Measurements from ENCODE around the gene SLC2A6.

The SLC2A6 gene

GRCh38 chr9:133515615-133516255 is 36.8 kb upstream of the SLC2A6 start:
- in situ Hi-C loops (cut with HindIII; ENCODE audit: low sequenced_read_pairs), result no loop called here

GRCh38 chr9:133515240-133515610 is 36.3 kb upstream of the SLC2A6 start:
- in situ Hi-C loops (cut with HindIII; ENCODE audit: low sequenced_read_pairs), result no loop called here

GRCh38 chr9:133514460-133515239 is 35.8 kb upstream of the SLC2A6 start:
- in situ Hi-C loops (cut with HindIII; ENCODE audit: low sequenced_read_pairs), result no loop called here

DNA sequence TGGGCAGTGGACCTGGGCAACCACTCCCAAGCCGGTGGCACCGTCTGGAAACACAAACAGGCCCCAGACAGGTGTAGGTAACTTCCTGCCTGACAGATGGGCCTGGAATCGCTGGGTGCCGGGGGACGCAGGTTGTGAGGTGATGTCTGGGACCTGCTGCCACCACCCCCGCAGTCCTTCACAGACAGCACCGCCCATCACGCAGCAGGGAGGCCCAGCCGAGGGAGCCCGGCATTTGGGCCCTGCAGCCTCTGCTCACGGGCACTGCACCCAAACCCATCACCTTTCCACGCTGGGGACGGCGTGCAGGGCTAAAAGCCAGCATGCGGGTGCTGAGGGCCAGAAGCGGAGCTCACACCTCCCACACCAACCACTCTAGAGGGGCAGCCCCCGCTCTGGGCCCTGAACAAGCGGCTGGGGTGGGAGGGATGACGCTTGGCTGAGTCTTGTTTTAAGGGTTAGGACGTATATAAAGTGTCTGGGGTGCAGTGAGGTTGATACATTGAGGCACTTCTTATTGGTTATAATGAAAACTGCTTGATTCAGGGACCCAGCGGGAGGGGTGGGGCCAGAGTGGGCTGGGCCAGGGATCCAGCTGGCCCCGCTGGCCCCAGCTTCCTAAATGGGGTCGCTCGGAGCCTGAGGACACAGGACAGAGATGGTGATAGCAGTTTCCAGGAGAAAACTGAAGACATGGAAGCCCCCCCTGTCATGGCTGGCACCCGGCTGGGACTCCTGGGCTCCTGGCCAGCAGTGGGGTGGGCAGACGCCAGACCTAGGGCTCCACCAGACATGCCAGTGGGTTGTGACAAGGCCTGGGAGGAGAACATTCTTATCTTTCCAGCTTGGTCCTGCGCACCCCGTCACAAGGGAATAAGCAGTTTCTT is 34.6 kb upstream of the SLC2A6 start:
- in situ Hi-C loops (cut with HindIII; ENCODE audit: low sequenced_read_pairs), result no loop called here

DNA sequence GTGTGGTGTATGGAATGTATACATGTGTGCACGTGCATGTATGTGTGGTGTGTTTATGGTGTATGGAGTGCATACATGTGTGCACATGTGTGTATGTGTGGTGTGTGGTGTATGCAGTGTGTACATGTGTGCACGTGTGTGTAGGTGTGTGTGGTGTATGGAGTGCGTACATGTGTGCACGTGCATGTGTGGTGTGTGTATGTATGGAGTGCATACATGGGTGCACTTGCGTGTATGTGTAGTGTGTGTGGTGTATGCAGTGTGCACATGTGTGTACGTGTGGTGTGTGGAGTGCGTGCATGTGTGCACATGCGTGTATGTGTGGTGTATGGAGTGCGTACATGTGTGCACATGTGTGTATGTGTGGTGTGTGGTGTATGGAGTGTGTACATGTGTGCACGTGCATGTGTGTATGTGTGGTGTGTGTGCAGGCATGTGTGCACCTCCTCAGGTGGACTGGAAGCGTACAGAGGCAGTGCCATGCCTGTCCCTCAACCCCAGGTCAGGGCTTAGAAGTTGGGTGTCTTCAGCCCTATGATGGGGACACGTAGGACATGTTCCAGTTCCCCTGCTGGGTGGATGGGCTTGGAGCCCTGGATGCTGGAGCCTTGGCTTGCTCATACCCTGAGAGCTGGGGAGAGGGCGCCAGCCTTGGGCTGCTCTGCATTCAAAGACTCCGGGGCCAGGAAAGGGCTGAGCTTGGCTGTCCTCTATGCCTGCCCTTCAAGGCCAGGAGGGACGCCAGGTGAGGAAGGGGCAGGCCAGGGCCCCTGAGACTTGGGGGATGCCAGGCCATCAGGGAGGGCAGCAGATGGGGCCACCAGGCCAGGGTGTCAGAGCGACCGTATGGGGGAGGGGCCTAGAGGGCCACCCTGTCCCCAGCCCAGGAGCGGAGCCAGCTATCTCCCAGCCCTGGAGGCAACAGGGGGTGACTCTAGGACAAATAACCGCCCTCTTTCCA is 33.6 kb upstream of the SLC2A6 start:
- in situ Hi-C loops (cut with HindIII; ENCODE audit: low sequenced_read_pairs), result no loop called here

DNA sequence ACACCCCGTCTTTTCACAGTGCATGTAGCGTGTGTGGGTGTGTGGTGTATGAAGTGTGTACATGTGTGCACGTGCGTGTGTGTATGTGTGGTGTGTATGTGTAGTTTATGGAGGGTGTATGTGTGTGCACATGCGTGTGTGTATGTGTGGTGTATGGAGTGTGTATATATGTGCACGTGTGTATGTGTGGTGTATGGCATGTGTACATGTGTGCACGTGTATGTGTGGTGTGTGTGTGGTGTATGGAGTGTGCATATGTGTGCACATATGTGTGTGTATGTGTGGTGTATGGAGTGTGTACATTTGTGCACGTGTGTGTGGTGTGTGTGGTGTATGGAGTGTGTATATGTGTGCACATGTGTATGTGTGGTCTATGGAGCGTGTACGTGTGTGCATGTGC is 32.7 kb upstream of the SLC2A6 start:
- in situ Hi-C loops (cut with HindIII; ENCODE audit: low sequenced_read_pairs), result no loop called here

DNA sequence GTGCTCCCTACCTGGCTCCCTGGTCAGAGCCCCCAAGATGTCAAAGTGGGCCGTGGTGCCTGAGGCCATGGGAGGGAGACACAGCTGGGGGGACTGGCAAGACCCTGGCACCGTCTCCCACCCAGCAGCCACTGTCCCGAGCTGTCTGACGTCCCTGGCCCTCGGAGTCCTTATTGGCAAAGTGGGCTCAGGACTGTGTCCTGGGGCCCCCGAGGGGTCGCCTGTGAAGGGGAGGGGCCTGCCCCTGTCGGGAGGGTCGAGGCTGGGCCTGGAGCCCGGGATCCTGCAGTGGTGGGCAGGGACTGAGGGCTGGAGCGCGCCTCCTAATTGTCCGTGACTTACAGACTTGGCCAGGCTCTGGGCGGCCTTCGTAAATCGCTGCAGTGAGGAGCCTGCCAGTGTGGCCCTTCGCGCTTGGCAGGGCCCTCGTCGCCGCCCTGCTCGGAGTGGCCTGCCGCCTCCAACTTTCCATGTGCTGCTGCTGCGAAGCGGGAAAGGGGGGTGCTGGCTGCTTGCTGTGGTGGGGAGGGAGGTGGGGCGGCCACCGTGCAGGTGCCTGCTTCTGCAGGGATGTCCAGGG is 32.1 kb upstream of the SLC2A6 start:
- in situ Hi-C loops (cut with HindIII; ENCODE audit: low sequenced_read_pairs), result no loop called here

GRCh38 chr9:133509179-133510083 is 30.5 kb upstream of the SLC2A6 start:
- in situ Hi-C loops (cut with HindIII; ENCODE audit: low sequenced_read_pairs), result no loop called here

GRCh38 chr9:133508046-133508445 is 29.1 kb upstream of the SLC2A6 start:
- in situ Hi-C loops (cut with HindIII; ENCODE audit: low sequenced_read_pairs), result no loop called here

- in situ Hi-C loops (cut with HindIII; ENCODE audit: low sequenced_read_pairs), result no loop called here
Observed at GRCh38 chr9:133507246-133507965, 28.5 kb upstream of the SLC2A6 start.

DNA sequence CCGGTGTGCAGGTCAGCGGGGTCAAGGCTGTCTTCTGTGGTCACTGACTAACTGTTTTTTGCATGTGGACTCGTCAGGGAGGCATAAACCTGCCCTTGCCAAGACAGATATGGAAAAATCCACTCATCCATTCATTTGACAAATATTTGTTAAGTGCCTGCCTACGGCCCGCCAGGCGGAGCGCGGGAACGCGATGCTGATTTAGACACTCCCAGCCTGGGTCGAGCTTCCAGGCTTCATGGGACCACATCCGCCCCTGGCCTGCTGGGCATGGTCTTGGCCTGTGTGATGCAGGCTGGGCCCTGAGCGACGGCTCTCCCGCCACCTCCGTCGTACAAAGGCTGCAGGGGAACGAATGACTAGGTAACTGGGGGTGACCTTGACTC is 27.7 kb upstream of the SLC2A6 start:
- in situ Hi-C loops (cut with HindIII; ENCODE audit: low sequenced_read_pairs), result no loop called here

DNA sequence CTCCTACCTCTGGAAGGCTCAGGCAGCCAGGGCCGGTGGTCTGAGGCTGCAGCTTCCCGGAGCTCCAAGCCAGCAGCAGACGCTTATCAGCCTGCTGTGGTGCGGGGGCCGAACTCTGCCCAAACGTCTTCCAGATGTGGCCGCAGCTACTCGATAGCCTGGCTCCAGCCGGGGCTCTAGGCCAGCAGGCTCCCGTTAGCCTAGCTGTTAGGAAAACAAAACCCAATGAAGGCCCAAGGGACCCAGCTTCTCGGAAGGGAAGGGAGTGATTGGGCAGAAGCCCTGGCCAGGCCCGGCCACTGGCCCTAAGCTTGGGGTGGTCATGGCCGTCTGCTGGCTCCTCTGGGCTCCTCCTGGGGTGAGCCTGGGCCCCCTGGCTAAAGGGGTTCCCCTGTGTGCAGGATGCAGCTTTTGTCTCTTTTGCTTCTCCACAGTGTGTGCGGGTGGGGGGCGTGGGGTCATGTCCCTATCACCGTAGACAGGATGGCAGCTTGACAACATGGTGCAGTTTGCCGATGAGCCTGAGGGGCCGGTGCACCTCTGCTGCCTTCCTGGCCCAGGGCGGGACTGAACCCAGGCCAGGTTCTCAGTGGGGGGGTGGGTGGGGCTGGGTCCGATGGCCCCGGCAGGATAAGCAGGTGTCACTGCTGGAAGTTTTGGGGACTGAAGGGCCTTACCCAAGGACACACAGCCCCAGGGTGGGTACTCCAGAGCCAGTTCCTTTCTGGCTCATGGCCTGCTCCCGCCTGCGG is 27.2 kb upstream of the SLC2A6 start:
- in situ Hi-C loops (cut with HindIII; ENCODE audit: low sequenced_read_pairs), result no loop called here

- in situ Hi-C loops (cut with HindIII; ENCODE audit: low sequenced_read_pairs), result no loop called here
Observed at GRCh38 chr9:133505186-133505830, 26.4 kb upstream of the SLC2A6 start.

DNA sequence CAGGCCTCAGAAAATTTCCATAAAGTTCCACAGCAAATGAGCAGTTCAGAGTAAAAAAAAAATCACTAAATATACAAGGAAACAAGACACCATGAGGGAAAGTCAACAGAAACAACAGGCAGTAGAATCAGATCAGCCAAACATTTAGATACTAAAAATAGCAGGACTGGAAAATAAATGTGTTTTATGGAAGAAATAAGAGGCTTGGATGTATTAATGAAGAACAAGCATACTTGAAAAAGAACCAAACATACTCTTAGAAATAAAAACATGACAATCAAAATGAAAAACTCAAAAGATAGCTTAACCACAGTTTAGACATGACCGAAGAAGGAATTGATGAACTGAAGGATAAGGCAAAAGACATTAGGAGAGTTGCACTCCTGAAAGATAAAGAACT is 23.2 kb upstream of the SLC2A6 start:
- in situ Hi-C loops (cut with HindIII; ENCODE audit: low sequenced_read_pairs), result no loop called here

- in situ Hi-C loops (cut with HindIII; ENCODE audit: low sequenced_read_pairs), result loop anchor here (10.0 kb wide), 1 partner anchor 125 kb away; the partner anchor contains the start of genes STKLD1 and SURF4
Observed at GRCh38 chr9:133499892-133500270, 21.0 kb upstream of the SLC2A6 start.

DNA sequence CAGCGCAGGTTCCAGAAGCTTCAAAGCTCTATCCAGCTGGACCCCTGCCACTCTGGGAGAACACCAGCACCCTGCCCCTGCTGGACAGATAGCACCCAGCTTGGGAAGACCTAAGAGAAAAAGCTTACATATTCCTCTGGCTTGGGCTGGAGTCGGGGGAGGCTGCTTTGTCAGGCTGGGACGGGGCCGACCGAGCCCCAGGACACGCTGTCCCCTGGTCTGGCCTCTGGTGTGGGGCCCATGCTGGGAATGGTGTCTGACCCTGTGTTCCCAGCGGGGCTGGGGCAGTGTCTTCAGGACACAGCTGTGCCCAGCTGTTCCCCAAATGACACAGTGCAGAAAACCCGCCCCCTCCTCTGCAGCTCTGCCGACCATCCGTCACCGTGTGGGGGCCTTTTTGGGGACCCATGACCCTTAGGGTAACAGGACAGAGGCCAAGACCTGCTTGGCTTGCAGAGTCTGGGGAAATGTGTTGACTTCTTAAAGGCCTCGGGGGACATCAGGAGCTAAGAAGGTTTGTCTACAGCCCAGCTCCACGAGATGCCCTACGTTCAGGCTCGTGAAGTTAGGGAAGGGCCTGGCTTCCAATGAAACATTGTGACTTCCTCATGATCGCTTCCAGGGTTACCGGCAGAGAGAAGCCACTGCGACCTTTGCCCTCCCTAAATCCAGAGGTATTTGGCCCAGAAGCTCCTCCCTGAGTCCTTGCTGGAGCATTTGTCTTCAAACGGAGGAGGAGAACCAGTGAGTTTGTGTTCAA is 20.4 kb upstream of the SLC2A6 start:
- in situ Hi-C loops (cut with HindIII; ENCODE audit: low sequenced_read_pairs), result loop anchor here (10.0 kb wide), 1 partner anchor 125 kb away; the partner anchor contains the start of genes STKLD1 and SURF4
